GM12878 (cell line): ENCODE results near the gene EPHA1. TPM values are rescaled to one million over a fixed set of nuclear protein-coding genes. Genes with fewer than 3 reads are reported as not detected.

Source experiments
- ATAC-seq: fragments of 200-7000 bp; cut with Tn5 transposase; 3 replicates; pipeline ENCODE4 v1.9.1; 2020; ENCODE audit warnings: mild to moderate bottlenecking, moderate library complexity
- BruUV-seq: library from RNA; stranded (reverse); fragments of 400-500 nt; replicated peaks from 2 replicates; lab custom pipeline; 2021; lab: Mats Ljungman, UMichigan
- CTCF ChIA-PET: fragments of 300-600 bp; sonication (Branson Sonifier 250); formaldehyde crosslinking; extraction: SDS; loops from one replicate; lab custom pipeline; 2021; ENCODE audit warnings: inconsistent platforms; lab: Yijun Ruan, JAX
- POLR2A ChIA-PET: fragments of 350-600 bp; formaldehyde crosslinking; extraction: SDS; loops from one replicate; lab custom pipeline; 2021; ENCODE audit warnings: inconsistent platforms; lab: Charles Lee
- RAD21 ChIA-PET: fragments of 300-600 bp; sonication (Branson Sonifier 250); formaldehyde crosslinking; loops from one replicate; lab custom pipeline; 2023; ENCODE audit warnings: antibody characterized with exemption; ENCODE audit not compliant: unreplicated experiment; lab: Charles Lee
- SMC1A ChIA-PET: fragments of 300-600 bp; sonication (Branson Sonifier 250); formaldehyde crosslinking; loops from one replicate; lab custom pipeline; 2023; ENCODE audit not compliant: unreplicated experiment, uncharacterized antibody; lab: Charles Lee
- DNase-seq: peaks from one replicate; pipeline ENCODE4 v3.0.0-alpha.2; 2011; ENCODE audit warnings: low read depth, low spot score
- FAIRE-seq: peaks from 3 replicates; lab custom pipeline; 2011; peaks lifted over from hg19 to GRCh38; lab: Jason Lieb, UNC
- H2AFZ ChIP-seq: 2 replicates; pipeline ENCODE4 v1.6.0; 2011; ENCODE audit warnings: low read depth, low read length, control low read depth; ENCODE audit not compliant: control insufficient read depth
- H3K27ac ChIP-seq: 2 replicates; pipeline ENCODE4 v1.5.1; 2011; ENCODE audit warnings: control low read depth; ENCODE audit not compliant: control insufficient read depth, insufficient read depth
- H3K27me3 ChIP-seq, 2 experiments: replicated peaks in 1 of 2; 2 replicates each; pipeline versions ENCODE4 v1.6.0 to v1.6.1; 2011; ENCODE audit warnings: low read length in 1 of 2; ENCODE audit not compliant: control insufficient read depth in 2 of 2, insufficient read depth in 2 of 2
- H3K36me3 ChIP-seq, 2 experiments: 2 replicates each; pipeline ENCODE4 v1.5.1; 2011; ENCODE audit warnings: low read length in 1 of 2; ENCODE audit not compliant: control insufficient read depth in 2 of 2, insufficient read depth in 2 of 2
- H3K4me1 ChIP-seq: 2 replicates; pipeline ENCODE4 v1.6.1; 2011; ENCODE audit warnings: mild to moderate bottlenecking, low read length, moderate library complexity, mixed read lengths; ENCODE audit not compliant: control insufficient read depth, insufficient read depth
- H3K4me2 ChIP-seq: 2 replicates; pipeline ENCODE4 v1.6.0; 2011; ENCODE audit warnings: control low read depth; ENCODE audit not compliant: control insufficient read depth, insufficient read depth
- H3K4me3 ChIP-seq: fragments of 200-600 bp; sonication (generic); 2 replicates; pipeline ENCODE4 v1.5.1; 2016
- H3K79me2 ChIP-seq: 2 replicates; pipeline ENCODE4 v1.6.0; 2011; ENCODE audit warnings: low read length; ENCODE audit not compliant: control insufficient read depth, insufficient read depth
- H3K9ac ChIP-seq: 2 replicates; pipeline ENCODE4 v1.8.0; 2011; ENCODE audit warnings: low read length, control low read depth, mixed read lengths; ENCODE audit not compliant: control insufficient read depth, insufficient read depth
- H3K9me3 ChIP-seq: replicated peaks from 3 replicates; pipeline ENCODE4 v1.5.1; 2011; ENCODE audit warnings: mild to moderate bottlenecking, low read length; ENCODE audit not compliant: control insufficient read depth, insufficient read depth
- H4K20me1 ChIP-seq: 2 replicates; pipeline ENCODE4 v1.6.0; 2011; ENCODE audit not compliant: control insufficient read depth, insufficient read depth
- CHD1 ChIP-seq: IDR thresholded peaks from 2 replicates; pipeline ENCODE4 v1.6.1; 2012; ENCODE audit warnings: low read depth, low read length, improper control_type of control experiment
- E4F1 ChIP-seq: fragments of 450-650 bp; IDR thresholded peaks from 2 replicates; pipeline ENCODE4 v1.6.1; 2018; ENCODE audit warnings: borderline replicate concordance, mild to moderate bottlenecking; ENCODE audit not compliant: partially characterized antibody
- EED ChIP-seq: sonication (generic); IDR thresholded peaks from 2 replicates; pipeline ENCODE4 v1.6.1; 2016; ENCODE audit warnings: antibody characterized with exemption, low read depth
- FOXK2 ChIP-seq: fragments of 450-650 bp; IDR thresholded peaks from 2 replicates; pipeline ENCODE4 v1.6.1; 2017; ENCODE audit warnings: mild to moderate bottlenecking, moderate library complexity
- FOXM1 ChIP-seq: IDR thresholded peaks from 2 replicates; pipeline ENCODE4 v1.6.1; 2012; ENCODE audit warnings: low read depth, mild to moderate bottlenecking, inconsistent platforms, low read length, moderate library complexity
- JUND ChIP-seq: IDR thresholded peaks from 2 replicates; pipeline ENCODE4 v1.6.1; 2012; ENCODE audit warnings: low read depth, mild to moderate bottlenecking, low read length, improper control_type of control experiment, moderate library complexity
- MLLT1 ChIP-seq: fragments of 450-650 bp; IDR thresholded peaks from 2 replicates; pipeline ENCODE4 v1.6.1; 2016; ENCODE audit warnings: mild to moderate bottlenecking
- MTA2 ChIP-seq: fragments of 450-650 bp; IDR thresholded peaks from 2 replicates; pipeline ENCODE4 v1.6.1; 2016; ENCODE audit warnings: low read depth, mild to moderate bottlenecking, moderate library complexity
- NFYB ChIP-seq: IDR thresholded peaks from 2 replicates; pipeline ENCODE4 v1.6.1; 2011; ENCODE audit warnings: low read depth, mild to moderate bottlenecking, low read length, improper control_type of control experiment, moderate library complexity; ENCODE audit not compliant: insufficient read depth
- RAD21 ChIP-seq: IDR thresholded peaks from 2 replicates; pipeline ENCODE4 v1.6.1; 2011; ENCODE audit warnings: mild to moderate bottlenecking, low read depth, low read length, moderate library complexity; ENCODE audit not compliant: insufficient read depth
- RUNX3 ChIP-seq: IDR thresholded peaks from 2 replicates; pipeline ENCODE4 v1.6.1; 2012; ENCODE audit warnings: low read length, inconsistent platforms
- SKIL ChIP-seq: fragments of 450-650 bp; IDR thresholded peaks from 2 replicates; pipeline ENCODE4 v1.6.1; 2017; ENCODE audit warnings: mild to moderate bottlenecking, low read depth, inconsistent platforms; ENCODE audit not compliant: poor library complexity, severe bottlenecking
- SMARCA5 ChIP-seq: fragments of 450-650 bp; IDR thresholded peaks from 2 replicates; pipeline ENCODE4 v1.6.1; 2017; ENCODE audit warnings: mild to moderate bottlenecking
- SMC3 ChIP-seq: IDR thresholded peaks from 2 replicates; pipeline ENCODE4 v1.6.1; 2011; ENCODE audit warnings: low read length, improper control_type of control experiment, borderline replicate concordance
- SPI1 ChIP-seq: IDR thresholded peaks from 2 replicates; pipeline ENCODE4 v1.6.1; 2011; ENCODE audit warnings: low read depth, mild to moderate bottlenecking, low read length, moderate library complexity, borderline replicate concordance; ENCODE audit not compliant: insufficient read depth
- SRF ChIP-seq, 2 experiments: IDR thresholded peaks; 2 replicates each; pipeline ENCODE4 v1.6.1; 2011; ENCODE audit warnings: low read depth in 2 of 2, low read length in 2 of 2, mild to moderate bottlenecking in 1 of 2, moderate library complexity in 1 of 2
- YY1 ChIP-seq: IDR thresholded peaks from 2 replicates; pipeline ENCODE4 v1.6.1; 2011; ENCODE audit warnings: low read depth, mild to moderate bottlenecking, low read length
- WGBS: methylation state at CpG from one replicate; pipeline ENCODE4 v1.1.6; 2016; ENCODE audit warnings: low lambda C conversion rate; ENCODE audit not compliant: insufficient replicate concordance, insufficient coverage; ENCODE audit errors: missing lambda C conversion rate; 5-methylcytosine and 5-hydroxymethylcytosine counted together
- in situ Hi-C: fragments of 300-500 bp; cut with MboI; formaldehyde crosslinking; loops from 9 replicates; pipeline ENCODE4 v1.14.3; 2018; ENCODE audit warnings: mixed read lengths
- intact Hi-C: fragments of 100-400 bp; cut with micrococcal nuclease; formaldehyde crosslinking; loops from one replicate; pipeline ENCODE4 v1.14.2; 2022; ENCODE audit not compliant: unreplicated experiment
- polyA plus RNA-seq, 11 experiments: library from polyadenylated mRNA; depleted of rRNA in 4 of 11; unstranded in 6 of 11; stranded (reverse) in 5 of 11; fragments of >200 nt; fragmentation: Nextera tagmentation in 4 of 11; fragmentation: Illumina TruSeq in 1 of 11; extraction: Ambion mirVana in 4 of 11; extraction: Trizol in 1 of 11; gene quantifications; 1 replicate in 1 of 11; 2 replicates in 10 of 11; pipeline versions ENCODE4 v1.2.1 to v1.2.3, GENCODE V29; 2011 to 2016; ENCODE audit warnings: inconsistent platforms in 2 of 11, missing spikeins in 2 of 11, low read depth in 1 of 11
- total RNA-seq, 4 experiments: library from RNA; depleted of rRNA in 3 of 4; stranded (reverse); fragments of >200 nt in 3 of 4; fragmentation: Illumina TruSeq in 1 of 4; extraction: Trizol in 1 of 4; gene quantifications; 2 replicates each; pipeline versions ENCODE4 v1.2.1 to v1.2.3, GENCODE V29; 2013 to 2021

The EPHA1 gene
- total and polyA plus RNA-seq, 10 of the 15 experiments (the other 5 are each of a cell fraction or from before 2014, with no cell fraction given): 0.11 to 0.35 (median 0.24) TPM; not detected in 6

DNA sequence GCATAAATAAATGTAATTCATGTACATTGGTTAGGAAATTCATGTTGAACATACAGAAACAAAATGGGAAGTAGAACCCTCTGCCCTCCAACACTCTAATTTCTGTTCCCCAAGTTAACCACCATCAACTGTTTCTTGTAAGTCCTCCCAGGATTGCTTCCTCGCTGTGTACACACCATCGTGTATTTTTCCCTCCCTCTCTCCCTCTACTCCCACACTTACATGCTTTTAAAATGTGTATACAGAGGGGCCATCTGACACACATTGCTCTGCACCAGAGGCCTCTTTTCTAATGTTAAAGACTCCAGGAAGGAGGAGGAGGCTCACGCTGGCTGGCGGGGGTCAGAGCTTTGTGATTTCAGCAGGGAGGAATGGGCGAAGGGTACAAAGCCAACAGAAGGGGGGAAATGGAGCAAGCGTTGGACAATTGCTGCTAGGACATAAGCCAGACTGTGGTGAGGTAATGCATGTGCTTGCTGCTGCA is 1.9 kb upstream of the EPHA1 start (continued):
- TF ChIP-seq SMARCA5: no peak
- no peak for TF ChIP-seq NFYB

GRCh38 chr7:143408252-143408685 is 387 bp downstream of the EPHA1 start:
- BruUV-seq: no TSS peak
- no peak overlapping the region for H2AFZ ChIP-seq
- intact Hi-C loops (no loop called here), in situ Hi-C loops (no loop called here)
- FAIRE-seq (no peak), DNase-seq (no peak), ATAC-seq (peak; percentile 13; the same call in 2 of the 3 replicates)
- no peak overlapping the region for H3K4me3 ChIP-seq
- H3K4me2 ChIP-seq: no peak overlapping the region; the same call in 1 of the 2 replicates
- H3K27me3 ChIP-seq: peaks cover 0 to 4% of the 10 kb centered on the region in 2 experiments; a peak in 2 of 4 replicates
- SMC1A ChIA-PET: interaction anchor here (1.6 to 2.3 kb wide), 2 partner anchors 166 to 168 kb away, joined by 4 to 6 read pairs; no protein-coding TSS in a partner anchor
- no peaks in the 10 kb centered on the region for H3K79me2 ChIP-seq
- peaks cover 3% of the 10 kb centered on the region for H3K4me1 ChIP-seq
- RAD21 ChIA-PET: interaction anchor here (1.6 to 2.2 kb wide), 2 partner anchors 36 to 168 kb away, joined by 3 to 8 read pairs; no protein-coding TSS in a partner anchor
- POLR2A ChIA-PET: no interaction called here
- WGBS: 6% methylated on average over 13 of the region's 20 CpGs
- CTCF ChIA-PET: interaction anchor here (0.8 to 1.0 kb wide), 3 partner anchors 8 to 168 kb away, joined by 3 to 4 read pairs (median 3); no protein-coding TSS in a partner anchor
- no peaks in the 10 kb centered on the region for H3K36me3 ChIP-seq
- no peaks in the 10 kb centered on the region for H4K20me1 ChIP-seq
- no peak overlapping the region for H3K27ac ChIP-seq
- H3K9ac ChIP-seq: no peak overlapping the region
- H3K9me3 ChIP-seq: no peaks in the 10 kb centered on the region
- TF ChIP-seq RAD21 (no peak), SRF (IDR thresholded peaks at IDR 0.05; ENCODE audit: low read depth in 2 of 2, low read length in 2 of 2) (no peak), CHD1 (no peak), EED (no peak), FOXM1 (no peak), MTA2 (no peak), SKIL (no peak), E4F1 (no peak), MLLT1 (no peak), SMC3 (no peak), YY1 (no peak), SPI1 (no peak), RUNX3 (no peak), JUND (no peak), FOXK2 (no peak), NFYB (no peak), SMARCA5 (no peak)
